Measurements from ENCODE around the gene IL4I1.

The IL4I1 gene

GRCh38 chr19:49879243-49879963, 17.3 kb downstream of the IL4I1 start:
- DNase-seq = no peak

GRCh38 chr19:49878744-49879070, 18.0 kb downstream of the IL4I1 start:
- DNase-seq = no peak

GRCh38 chr19:49877879-49878743, 18.6 kb downstream of the IL4I1 start:
- DNase-seq = no peak

GRCh38 chr19:49877020-49877878, 19.4 kb downstream of the IL4I1 start, which contains the start of the genes AKT1S1 and TBC1D17:
Gene AKT1S1 (minus strand): TSS chr19:49877355. CDS start chr19:49873295, 4,060 bp downstream.
Gene TBC1D17 (plus strand): TSS chr19:49877702. CDS start chr19:49877724, 22 bp downstream.
- DNase-seq = peak; percentile 100

- no peak for DNase-seq
Observed at GRCh38 chr19:49876422-49877019, 20.2 kb downstream of the IL4I1 start.

GRCh38 chr19:49875857-49876421, 20.7 kb downstream of the IL4I1 start:
- peak; percentile 78 for DNase-seq

- DNase-seq = no peak
Observed at GRCh38 chr19:49875177-49875576, 21.5 kb downstream of the IL4I1 start.

GRCh38 chr19:49874503-49875157, 22.1 kb downstream of the IL4I1 start:
- DNase-seq = no peak

- no peak for DNase-seq
Observed at GRCh38 chr19:49873834-49874233, 22.9 kb downstream of the IL4I1 start.

- DNase-seq = no peak
Observed at GRCh38 chr19:49873129-49873521, 23.6 kb downstream of the IL4I1 start.

- DNase-seq = no peak
Observed at GRCh38 chr19:49872245-49873128, 24.2 kb downstream of the IL4I1 start.

- no peak for DNase-seq
Observed at GRCh38 chr19:49871349-49871985, 25.2 kb downstream of the IL4I1 start.

GRCh38 chr19:49870309-49870901, 26.3 kb downstream of the IL4I1 start:
- DNase-seq = no peak

GRCh38 chr19:49869484-49870308, 27.0 kb downstream of the IL4I1 start:
- DNase-seq = peak; percentile 97

- DNase-seq = peak; percentile 93
Observed at GRCh38 chr19:49869009-49869483, 27.6 kb downstream of the IL4I1 start.

- DNase-seq = peak; percentile 100
Observed at GRCh38 chr19:49866933-49867782, 29.5 kb downstream of the IL4I1 start, which contains the start of gene PNKP. Gene PNKP (minus strand): TSS chr19:49867576. CDS start chr19:49867204, 372 bp downstream.

- DNase-seq = no peak
Observed at GRCh38 chr19:49864890-49865289, 31.8 kb downstream of the IL4I1 start.
